ENCODE results near the gene ADGRG6.

GRCh38 chr6:142372348-142372747 lies 70.5 kb downstream of the ADGRG6 start:
- TF ChIP-seq CTCF (IDR thresholded peaks at IDR 0.05): no peak
- TF ChIP-seq KAT7 (CRISPR knock-in tag; IDR thresholded peaks at IDR 0.05; ENCODE audit: borderline replicate concordance): no peak
- TF ChIP-seq NFYB (CRISPR knock-in tag; conservative IDR thresholded peaks at IDR 0.05; ENCODE audit: low read depth): no peak
- TF ChIP-seq SP1 (CRISPR knock-in tag; conservative IDR thresholded peaks at IDR 0.05): no peak
- TF ChIP-seq ESRRA (CRISPR knock-in tag; IDR thresholded peaks at IDR 0.05; ENCODE audit: borderline replicate concordance): no peak
- TF ChIP-seq ZBTB43 (CRISPR knock-in tag; IDR thresholded peaks at IDR 0.05): no peak
- TF ChIP-seq NFE2L1 (CRISPR knock-in tag; IDR thresholded peaks at IDR 0.05): no peak
